ENCODE measurements around the gene PCDHGA6.
"Not testable (repeated sequence)": the region's sequence is repeated elsewhere in the genome, so short reads cannot be mapped to it uniquely, and the experiment has no call there.

Gene PCDHGA6

GRCh38 chr5:141412854-141413539, 39.3 kb downstream of the PCDHGA6 start, which contains the start of gene PCDHGA10:
Gene PCDHGA10 (plus strand): TSS chr5:141412987. CDS start chr5:141413176, 189 bp downstream.
- Mint-ChIP-seq H3K9me3 (peaks cover 22% of the 10 kb centered on the region), H3K27ac (peak within 1 kb of the TSS; percentile 74), H3K36me3 (peaks cover 18% of the 10 kb centered on the region), H3K4me3 (peak within 1 kb of the TSS; percentile 78), H3K4me1 (peaks cover 21% of the 10 kb centered on the region), H3K27me3 (peaks cover 79% of the 10 kb centered on the region)
- CTCF ChIA-PET = interaction anchor here (0.6 to 3.4 kb wide), 27 partner anchors 8 to 171 kb away, joined by 3 to 17 read pairs (median 4); partner anchors contain the start of genes PCDHGA11, PCDHGA9, PCDHGB5 and PCDHGC5
- peak; percentile 72 for DNase-seq

- H3K36me3 Mint-ChIP-seq = peaks cover 23% of the 10 kb centered on the region
- peak overlapping the region; percentile 78 for H3K4me3 Mint-ChIP-seq
- peaks cover 26% of the 10 kb centered on the region for H3K9me3 Mint-ChIP-seq
- CTCF ChIA-PET = interaction anchor here (0.9 to 3.4 kb wide), 20 partner anchors 11 to 170 kb away, joined by 3 to 17 read pairs (median 4); partner anchors contain the start of genes PCDHGA9, PCDHGB5 and PCDHGC5
- H3K27me3 Mint-ChIP-seq = peaks cover 79% of the 10 kb centered on the region
- peak overlapping the region; percentile 74 for H3K27ac Mint-ChIP-seq
- DNase-seq = no peak
- H3K4me1 Mint-ChIP-seq = peaks cover 22% of the 10 kb centered on the region
These were observed 39.9 kb downstream of the PCDHGA6 start for GRCh38 chr5:141413540-141414069.

GRCh38 chr5:141414548-141415274, 41.0 kb downstream of the PCDHGA6 start:
- peaks cover 26% of the 10 kb centered on the region for H3K9me3 Mint-ChIP-seq
- H3K27ac Mint-ChIP-seq, H3K4me3 Mint-ChIP-seq, DNase-seq: not testable (repeated sequence)
- H3K4me1 Mint-ChIP-seq = peaks cover 22% of the 10 kb centered on the region
- peaks cover 79% of the 10 kb centered on the region for H3K27me3 Mint-ChIP-seq
- peaks cover 19% of the 10 kb centered on the region for H3K36me3 Mint-ChIP-seq
- CTCF ChIA-PET = interaction anchor here (1.5 to 3.4 kb wide), 4 partner anchors 13 to 149 kb away, joined by 3 to 17 read pairs (median 6); no protein-coding TSS in a partner anchor

- peaks cover 22% of the 10 kb centered on the region for H3K4me1 Mint-ChIP-seq
- peak overlapping the region; percentile 18 for H3K4me3 Mint-ChIP-seq
- CTCF ChIA-PET = interaction anchor here (3.4 kb wide), 1 partner anchor 98 kb away, joined by 17 read pairs; no protein-coding TSS in a partner anchor
- H3K27me3 Mint-ChIP-seq = peaks cover 77% of the 10 kb centered on the region
- H3K36me3 Mint-ChIP-seq = peaks cover 21% of the 10 kb centered on the region
- DNase-seq, H3K27ac Mint-ChIP-seq: not testable (repeated sequence)
- H3K9me3 Mint-ChIP-seq = peaks cover 27% of the 10 kb centered on the region
These were observed 41.6 kb downstream of the PCDHGA6 start for GRCh38 chr5:141415275-141415618.

DNA sequence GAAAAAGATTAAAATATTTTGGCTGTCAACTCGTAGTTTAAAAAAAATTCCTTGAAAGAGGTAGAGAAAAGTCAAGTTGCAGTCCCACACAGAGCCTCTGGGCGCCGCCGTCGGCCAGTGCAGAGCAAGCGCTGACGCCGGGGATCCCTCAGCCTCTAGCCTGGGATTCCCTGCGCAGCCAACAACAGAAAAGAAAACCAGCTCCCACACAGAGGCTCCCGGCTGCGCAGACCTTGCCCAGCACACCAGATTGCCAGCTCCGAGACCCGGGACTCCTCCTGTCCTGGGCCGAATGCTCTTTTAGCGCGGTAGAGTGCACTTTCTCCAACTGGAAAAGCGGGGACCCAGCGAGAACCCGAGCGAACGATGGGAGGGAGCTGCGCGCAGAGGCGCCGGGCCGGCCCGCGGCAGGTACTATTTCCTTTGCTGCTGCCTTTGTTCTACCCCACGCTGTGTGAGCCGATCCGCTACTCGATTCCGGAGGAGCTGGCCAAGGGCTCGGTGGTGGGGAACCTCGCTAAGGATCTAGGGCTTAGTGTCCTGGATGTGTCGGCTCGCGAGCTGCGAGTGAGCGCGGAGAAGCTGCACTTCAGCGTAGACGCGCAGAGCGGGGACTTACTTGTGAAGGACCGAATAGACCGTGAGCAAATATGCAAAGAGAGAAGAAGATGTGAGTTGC, 43.9 kb downstream of the PCDHGA6 start, which contains the start of gene PCDHGB7:
TSS of gene PCDHGB7 (plus strand) at position 184 of the 679 bp plus-strand sequence. CDS start at position 367, 183 bp downstream.
- H3K4me3 Mint-ChIP-seq = peak within 1 kb of the TSS; percentile 60
- peaks cover 38% of the 10 kb centered on the region for H3K9me3 Mint-ChIP-seq
- peak within 1 kb of the TSS; percentile 59 for H3K27ac Mint-ChIP-seq
- H3K36me3 Mint-ChIP-seq = peaks cover 27% of the 10 kb centered on the region
- CTCF ChIA-PET = interaction anchor here (0.9 to 1.7 kb wide), 9 partner anchors 11 to 146 kb away, joined by 3 to 6 read pairs (median 4); partner anchors contain the start of genes PCDHGB3 and PCDHGB6
- peak; percentile 63 for DNase-seq
- peaks cover 32% of the 10 kb centered on the region for H3K4me1 Mint-ChIP-seq
- peaks cover 90% of the 10 kb centered on the region for H3K27me3 Mint-ChIP-seq

DNA sequence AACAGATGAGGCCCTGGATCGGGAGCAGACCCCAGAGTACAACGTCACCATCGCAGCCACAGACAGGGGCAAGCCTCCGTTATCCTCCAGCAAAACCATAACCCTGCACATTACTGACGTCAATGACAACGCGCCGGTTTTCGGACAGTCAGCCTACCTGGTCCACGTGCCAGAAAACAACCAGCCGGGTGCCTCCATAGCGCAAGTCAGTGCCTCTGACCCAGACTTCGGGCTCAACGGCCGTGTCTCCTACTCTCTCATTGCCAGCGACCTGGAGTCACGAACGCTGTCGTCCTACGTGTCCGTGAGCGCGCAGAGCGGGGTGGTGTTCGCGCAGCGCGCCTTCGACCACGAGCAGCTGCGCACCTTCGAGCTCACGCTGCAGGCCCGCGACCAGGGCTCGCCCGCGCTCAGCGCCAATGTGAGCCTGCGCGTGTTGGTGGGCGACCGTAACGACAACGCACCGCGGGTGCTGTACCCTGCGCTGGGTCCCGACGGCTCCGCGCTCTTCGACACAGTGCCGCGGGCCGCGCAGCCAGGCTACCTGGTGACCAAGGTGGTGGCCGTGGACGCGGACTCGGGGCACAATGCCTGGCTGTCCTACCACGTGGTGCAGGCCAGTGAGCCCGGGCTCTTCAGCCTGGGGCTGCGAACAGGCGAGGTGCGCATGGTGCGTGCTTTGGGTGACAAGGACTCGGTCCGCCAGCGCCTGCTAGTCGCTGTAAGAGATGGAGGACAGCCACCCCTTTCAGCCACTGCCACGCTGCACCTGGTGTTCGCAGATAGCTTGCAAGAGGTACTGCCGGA, 45.6 kb downstream of the PCDHGA6 start:
- Mint-ChIP-seq H3K36me3 (peaks cover 23% of the 10 kb centered on the region), H3K27me3 (peaks cover 83% of the 10 kb centered on the region), H3K4me3 (no peak overlapping the region), H3K9me3 (peaks cover 36% of the 10 kb centered on the region), H3K4me1 (peaks cover 20% of the 10 kb centered on the region), H3K27ac (peak overlapping the region; percentile 59)
- CTCF ChIA-PET = interaction anchor here (0.6 to 3.3 kb wide), 7 partner anchors 11 to 148 kb away, joined by 3 to 14 read pairs (median 4); partner anchors contain the start of genes PCDHGA12 and PCDHGB3
- DNase-seq = no peak

GRCh38 chr5:141420855-141421488, 47.3 kb downstream of the PCDHGA6 start, which contains the start of gene PCDHGA11:
Gene PCDHGA11 (plus strand): TSS chr5:141421051. CDS start chr5:141421228, 177 bp downstream.
- peaks cover 21% of the 10 kb centered on the region for H3K36me3 Mint-ChIP-seq
- H3K4me1 Mint-ChIP-seq = peaks cover 16% of the 10 kb centered on the region
- CTCF ChIA-PET = interaction anchor here (0.7 to 3.3 kb wide), 29 partner anchors 8 to 194 kb away, joined by 3 to 35 read pairs (median 3); partner anchors contain the start of genes PCDHGA10, PCDHGA12, PCDHGA5 and PCDHGA7
- H3K27me3 Mint-ChIP-seq = peaks cover 69% of the 10 kb centered on the region
- H3K27ac Mint-ChIP-seq = peak within 1 kb of the TSS; percentile 77
- peaks cover 32% of the 10 kb centered on the region for H3K9me3 Mint-ChIP-seq
- peak; percentile 52 for DNase-seq
- peak within 1 kb of the TSS; percentile 76 for H3K4me3 Mint-ChIP-seq

DNA sequence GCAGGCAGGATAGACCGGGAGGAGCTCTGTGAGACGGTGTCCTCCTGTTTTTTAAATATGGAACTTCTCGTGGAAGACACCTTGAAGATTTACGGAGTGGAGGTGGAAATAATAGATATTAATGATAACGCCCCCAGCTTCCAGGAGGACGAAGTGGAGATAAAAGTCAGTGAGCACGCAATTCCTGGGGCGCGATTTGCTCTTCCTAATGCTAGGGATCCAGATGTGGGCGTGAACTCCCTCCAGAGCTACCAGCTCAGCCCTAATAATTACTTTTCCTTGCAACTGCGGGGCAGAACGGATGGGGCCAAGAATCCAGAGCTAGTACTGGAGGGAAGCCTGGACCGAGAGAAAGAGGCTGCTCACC, 47.8 kb downstream of the PCDHGA6 start:
- H3K27me3 Mint-ChIP-seq = peaks cover 70% of the 10 kb centered on the region

DNA sequence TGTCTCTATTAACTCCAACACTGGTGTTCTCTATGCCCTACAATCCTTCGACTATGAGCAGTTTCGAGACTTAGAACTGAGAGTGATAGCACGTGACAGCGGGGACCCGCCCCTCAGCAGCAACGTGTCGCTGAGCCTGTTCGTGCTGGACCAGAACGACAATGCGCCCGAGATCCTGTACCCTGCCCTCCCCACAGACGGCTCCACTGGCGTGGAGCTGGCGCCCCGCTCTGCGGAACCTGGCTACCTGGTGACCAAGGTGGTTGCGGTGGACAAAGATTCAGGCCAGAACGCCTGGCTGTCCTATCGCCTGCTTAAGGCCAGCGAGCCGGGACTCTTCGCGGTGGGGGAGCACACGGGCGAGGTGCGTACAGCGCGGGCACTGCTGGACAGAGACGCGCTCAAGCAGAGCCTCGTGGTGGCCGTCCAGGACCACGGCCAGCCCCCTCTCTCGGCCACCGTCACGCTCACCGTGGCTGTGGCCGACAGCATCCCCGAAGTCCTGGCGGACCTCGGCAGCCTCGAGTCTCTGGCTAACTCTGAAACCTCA, 49.1 kb downstream of the PCDHGA6 start:
- CTCF ChIA-PET = interaction anchor here (3.3 kb wide), 1 partner anchor 90 kb away, joined by 14 read pairs; no protein-coding TSS in a partner anchor
- H3K36me3 Mint-ChIP-seq = peaks cover 21% of the 10 kb centered on the region
- H3K4me3 Mint-ChIP-seq = no peak overlapping the region
- peaks cover 72% of the 10 kb centered on the region for H3K27me3 Mint-ChIP-seq
- DNase-seq = no peak
- no peak overlapping the region for H3K27ac Mint-ChIP-seq
- H3K4me1 Mint-ChIP-seq = peaks cover 15% of the 10 kb centered on the region
- peaks cover 32% of the 10 kb centered on the region for H3K9me3 Mint-ChIP-seq

More for the DNA sequence above, 47.8 kb downstream of the PCDHGA6 start:
- Mint-ChIP-seq H3K9me3 (peaks cover 32% of the 10 kb centered on the region), H3K4me3 (peak overlapping the region; percentile 76), H3K36me3 (peaks cover 21% of the 10 kb centered on the region), H3K4me1 (peaks cover 16% of the 10 kb centered on the region), H3K27ac (peak overlapping the region; percentile 77)
- no peak for DNase-seq
- CTCF ChIA-PET = interaction anchor here (0.7 to 3.3 kb wide), 27 partner anchors 9 to 194 kb away, joined by 3 to 35 read pairs (median 4); partner anchors contain the start of genes PCDHGA10, PCDHGA12, PCDHGA7 and PCDHGA8

DNA sequence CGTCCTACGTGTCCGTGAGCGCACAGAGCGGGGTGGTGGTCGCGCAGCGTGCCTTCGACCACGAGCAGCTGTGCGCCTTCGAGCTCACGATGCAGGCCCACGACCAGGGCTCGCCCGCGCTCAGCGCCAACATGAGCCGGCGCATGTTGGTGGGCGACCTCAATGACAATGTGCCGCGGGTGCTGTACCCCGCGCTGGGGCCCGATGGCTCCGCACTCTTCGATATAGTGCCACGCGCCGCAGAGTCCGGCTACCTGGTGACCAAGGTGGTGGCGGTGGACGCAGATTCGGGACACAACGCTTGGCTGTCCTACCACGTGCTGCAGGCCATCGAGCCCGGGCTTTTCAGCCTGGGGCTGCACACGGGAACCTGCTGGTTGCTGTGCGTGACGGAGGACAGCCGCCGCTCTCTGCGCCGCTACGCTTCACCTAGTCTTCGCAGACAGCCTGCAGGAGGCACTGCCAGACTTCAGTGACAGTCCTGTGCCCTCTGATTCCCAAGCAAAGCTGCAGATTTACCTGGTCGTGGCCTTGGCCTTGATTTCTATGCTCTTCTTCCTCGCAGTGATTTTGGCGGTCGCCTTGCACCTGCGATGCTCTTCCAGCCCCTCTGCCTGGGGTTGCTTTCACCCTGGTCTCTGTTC, 54.2 kb downstream of the PCDHGA6 start:
- Mint-ChIP-seq H3K4me1 (peaks cover 12% of the 10 kb centered on the region), H3K27me3 (peaks cover 61% of the 10 kb centered on the region), H3K36me3 (peaks cover 9% of the 10 kb centered on the region), H3K27ac (no peak overlapping the region), H3K4me3 (no peak overlapping the region), H3K9me3 (peaks cover 16% of the 10 kb centered on the region)
- CTCF ChIA-PET = interaction anchor here (1.0 to 3.4 kb wide), 3 partner anchors 10 to 130 kb away, joined by 3 to 24 read pairs (median 3); partner anchors contain the start of gene PCDHGA10
- no peak for DNase-seq

Data from activated naive CD4-positive, alpha-beta T cell treated with anti-CD3 and anti-CD28 coated beads, Interleukin-2, amount 10 ng/mL, durations not matched to agents 7 days and 5 days (primary cell).